Pons (tissue), 1 donor: ENCODE results near the gene MAN2A2.
"Not testable (repeated sequence)": the region's sequence is repeated elsewhere in the genome, so short reads cannot be mapped to it uniquely, and the experiment has no call there.

Source experiments
- DNase-seq: peaks from one replicate; pipeline ENCODE4 v3.0.0-alpha.2; 2016; ENCODE audit warnings: low spot score

Gene MAN2A2

DNA sequence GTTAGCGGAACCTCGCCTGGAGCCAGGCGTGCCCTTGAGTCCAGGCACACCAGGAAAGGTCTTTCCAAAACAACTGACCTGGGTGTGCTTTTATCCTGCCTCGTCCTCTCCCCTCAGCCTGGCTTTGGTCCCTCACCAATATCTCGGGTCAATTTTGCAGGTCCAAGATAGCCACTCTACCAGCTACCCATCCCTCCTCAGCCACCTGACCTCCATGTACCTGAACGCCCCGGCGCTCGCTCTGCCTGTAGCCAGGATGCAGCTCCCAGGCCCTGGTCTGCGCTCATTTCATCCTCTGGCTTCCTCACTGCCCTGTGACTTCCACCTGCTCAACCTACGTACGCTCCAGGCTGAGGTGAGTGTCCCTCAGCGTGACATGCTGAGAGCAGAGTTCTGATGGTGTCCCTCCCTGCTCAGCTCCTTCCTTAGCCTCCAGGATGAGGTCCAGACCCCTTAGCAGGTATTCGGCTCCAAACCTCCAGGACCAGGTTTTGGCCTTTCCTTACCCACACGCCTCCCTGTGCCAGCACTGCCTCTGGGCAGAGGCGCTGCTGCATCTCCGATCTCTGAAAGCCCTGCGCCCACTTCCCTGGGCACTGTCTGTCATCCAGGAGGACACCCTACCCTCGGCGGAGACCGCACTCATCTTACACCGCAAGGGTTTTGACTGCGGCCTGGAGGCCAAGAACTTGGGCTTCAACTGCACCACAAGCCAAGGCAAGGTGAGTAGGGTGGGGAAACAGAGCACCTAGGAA, 15.1 kb downstream of the MAN2A2 start:
- no peak for DNase-seq

DNA sequence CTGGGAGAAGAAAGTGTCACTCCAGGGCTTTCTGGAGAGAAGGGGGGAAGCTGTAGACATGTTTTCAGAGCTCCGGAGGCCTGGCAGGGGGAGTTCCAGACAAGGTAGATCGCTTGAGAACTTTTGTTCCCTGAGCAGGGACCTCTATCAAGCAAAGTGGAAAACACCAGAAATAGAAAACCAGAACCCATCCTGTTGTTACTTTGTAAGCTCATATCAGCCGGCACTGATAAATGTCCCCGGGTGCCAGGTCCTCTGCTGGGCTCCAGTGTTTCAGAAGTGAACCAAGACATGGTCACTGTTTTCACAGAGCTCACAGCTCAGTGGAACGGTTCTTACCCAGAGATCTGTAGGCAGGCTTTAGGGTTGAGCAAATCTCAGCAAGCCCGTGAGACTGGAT, 15.7 kb downstream of the MAN2A2 start:
- DNase-seq: no peak

DNA sequence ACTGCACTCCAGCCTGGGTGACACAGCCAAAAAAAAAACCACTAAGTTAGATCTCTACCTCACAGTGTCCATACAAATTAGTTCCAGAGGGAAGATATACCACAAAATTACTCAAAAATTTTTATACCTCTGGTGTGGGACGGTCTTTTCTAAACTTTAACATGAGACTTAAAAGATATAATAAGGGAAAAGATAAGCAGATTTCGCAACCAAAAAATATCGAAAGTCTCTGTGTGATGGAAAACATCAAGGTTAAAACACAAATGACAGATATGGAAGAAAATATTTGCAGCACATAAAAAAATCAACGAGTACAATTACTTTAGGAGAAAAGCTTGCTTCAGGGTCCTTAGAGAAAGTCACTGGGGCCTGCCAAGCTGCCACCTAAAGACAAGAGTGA, 18.8 kb downstream of the MAN2A2 start:
- DNase-seq: no peak

DNA sequence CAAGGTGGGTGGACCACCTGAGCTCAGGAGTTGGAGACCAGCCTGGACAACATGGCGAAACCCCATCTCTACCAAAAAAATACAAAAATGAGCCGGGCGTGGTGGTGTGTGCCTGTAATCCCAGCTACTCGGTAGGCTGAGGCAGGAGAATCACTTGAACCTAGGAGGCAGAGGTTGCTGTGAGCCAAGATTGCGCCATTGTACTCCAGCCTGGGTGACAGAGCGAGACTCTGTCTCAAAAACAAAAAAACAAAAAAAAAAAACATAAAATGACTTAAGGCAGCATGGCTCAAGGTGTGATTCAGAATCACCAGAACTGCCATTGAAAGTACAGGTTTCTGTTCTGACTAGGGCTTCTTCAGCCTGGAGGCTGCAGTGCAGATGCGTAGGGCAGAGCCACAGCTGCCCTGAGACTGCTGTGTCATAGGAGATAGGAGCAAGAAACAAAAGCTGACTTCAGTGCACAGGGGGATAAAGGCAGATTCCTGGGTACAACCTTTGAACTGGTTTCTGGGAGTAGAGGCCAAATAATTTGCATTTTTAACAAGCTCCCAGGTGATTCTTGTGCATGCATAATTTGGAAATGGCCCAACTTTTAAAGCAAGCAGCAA, 19.7 kb downstream of the MAN2A2 start:
- DNase-seq: not testable (repeated sequence)

DNA sequence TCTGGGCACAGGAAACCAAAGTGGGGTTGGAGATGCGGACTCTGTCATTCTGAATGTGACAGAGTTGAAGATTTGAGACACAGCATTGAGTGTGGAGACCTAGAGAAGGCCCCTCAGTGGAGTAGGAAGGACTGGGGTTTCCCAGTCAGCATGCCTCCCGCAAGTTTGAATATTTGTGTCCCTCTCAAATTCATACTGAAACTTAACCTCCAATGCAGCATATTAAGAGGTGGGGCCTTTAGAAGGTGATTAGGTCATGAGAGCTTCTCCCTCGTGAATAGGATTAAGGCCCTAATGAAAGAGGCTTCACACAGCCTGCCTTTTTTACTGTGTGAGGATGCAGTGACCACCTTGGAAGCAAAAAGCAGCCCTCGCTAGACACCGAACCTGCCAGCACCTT, 21.3 kb downstream of the MAN2A2 start:
- no peak for DNase-seq

DNA sequence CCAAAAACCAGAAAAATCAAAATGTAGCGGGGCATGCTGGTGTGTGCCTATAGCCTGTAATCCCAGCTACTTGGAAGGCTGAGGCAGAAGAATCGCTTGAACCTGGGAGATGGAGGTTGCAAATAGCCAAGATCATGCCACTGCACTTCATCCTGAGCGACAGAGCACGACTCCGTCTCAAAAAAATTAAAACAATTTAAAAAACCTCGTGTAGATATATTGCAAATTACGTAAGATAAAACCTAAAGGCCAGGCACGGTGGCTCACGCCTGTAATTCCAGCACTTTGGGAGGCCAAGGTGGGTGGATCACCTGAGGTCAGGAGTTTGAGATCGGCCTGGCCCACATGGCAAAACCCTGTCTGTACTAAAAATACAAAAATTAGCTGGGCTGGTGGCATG, 23.7 kb downstream of the MAN2A2 start:
- not testable (repeated sequence) for DNase-seq

- DNase-seq: not testable (repeated sequence)
Measured at GRCh38 chr15:90928106-90928505, 25.0 kb downstream of the MAN2A2 start.

DNA sequence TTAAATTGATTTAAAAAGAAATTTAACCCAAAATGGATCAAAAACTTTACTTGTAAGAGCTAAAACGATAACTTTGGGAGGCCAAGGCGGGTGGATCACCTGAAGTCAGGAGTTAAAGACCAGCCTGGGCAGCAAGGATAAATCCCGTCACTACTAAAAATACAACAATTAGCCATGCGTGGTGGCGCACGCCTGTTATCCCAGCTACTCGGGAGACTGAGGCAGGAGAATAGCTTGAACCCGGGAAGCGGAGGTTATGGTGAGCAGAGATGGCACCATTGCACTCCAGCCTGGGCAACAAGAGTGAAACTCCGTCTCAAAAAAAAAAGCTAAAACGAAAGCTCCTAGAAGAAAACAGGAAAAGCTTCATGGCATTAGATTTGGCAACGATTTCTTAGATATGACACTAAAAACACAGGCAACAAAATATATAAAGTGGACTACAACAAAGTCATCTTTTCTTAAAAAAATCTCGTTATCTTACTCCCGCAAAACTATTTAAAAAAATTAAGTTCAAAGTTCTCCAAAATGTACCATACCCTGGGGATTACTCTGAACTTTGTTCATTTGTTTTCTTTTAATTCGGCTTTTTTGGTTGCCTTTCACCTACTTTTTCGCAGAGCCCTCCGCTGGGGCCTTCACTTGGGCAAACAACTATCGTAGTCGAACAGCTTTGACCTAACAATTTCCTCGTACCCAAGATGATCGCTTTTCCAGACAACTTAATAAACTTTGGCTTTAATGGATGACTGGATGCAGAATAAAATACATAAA, 26.3 kb downstream of the MAN2A2 start:
- DNase-seq: no peak

GRCh38 chr15:90930861-90931574, 27.9 kb downstream of the MAN2A2 start:
- no peak for DNase-seq

GRCh38 chr15:90931575-90931827, 28.4 kb downstream of the MAN2A2 start:
- no peak for DNase-seq

GRCh38 chr15:90931828-90932659, 28.9 kb downstream of the MAN2A2 start, which contains the start of gene HDDC3:
HDDC3 (minus strand) TSS chr15:90932549; CDS start chr15:90932540, 9 bp downstream.
- DNase-seq: peak; percentile 72

DNA sequence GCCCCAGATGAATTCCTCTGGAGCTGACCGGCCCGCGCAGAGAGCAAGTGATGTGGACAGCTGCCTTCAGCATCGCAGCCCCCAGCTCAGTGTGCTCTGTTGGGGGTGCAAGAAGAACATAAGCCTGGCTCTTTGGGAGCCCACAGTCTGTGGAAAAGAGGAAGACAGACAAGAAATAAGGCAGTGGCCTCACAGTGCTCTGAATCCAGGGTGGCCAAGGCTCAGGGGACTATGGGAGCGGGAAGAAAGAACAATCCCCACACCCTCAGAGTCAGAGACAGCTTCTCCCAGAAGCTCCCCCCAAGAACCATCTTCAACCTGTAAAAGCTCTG, 29.5 kb downstream of the MAN2A2 start:
- DNase-seq: no peak

DNA sequence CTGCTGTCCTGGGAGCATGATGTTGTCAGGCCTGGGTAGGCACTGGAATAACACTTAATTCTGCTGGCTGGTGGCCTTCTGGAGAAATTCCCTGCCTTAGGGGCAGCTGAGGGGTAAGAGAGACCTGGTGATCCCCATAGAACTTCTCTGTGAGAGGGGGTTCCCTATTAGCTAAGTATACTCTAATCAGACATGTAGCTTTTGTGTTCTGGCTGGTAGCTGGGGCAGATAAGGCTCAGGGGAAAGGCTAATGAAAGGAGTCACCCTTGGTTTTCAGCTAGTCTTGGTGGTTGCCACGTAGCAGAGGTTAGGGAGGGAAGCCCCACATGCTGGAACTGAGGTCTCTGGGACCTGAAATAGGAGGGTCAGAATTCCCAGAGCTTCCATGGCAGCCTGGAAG, 30.2 kb downstream of the MAN2A2 start:
- no peak for DNase-seq

DNA sequence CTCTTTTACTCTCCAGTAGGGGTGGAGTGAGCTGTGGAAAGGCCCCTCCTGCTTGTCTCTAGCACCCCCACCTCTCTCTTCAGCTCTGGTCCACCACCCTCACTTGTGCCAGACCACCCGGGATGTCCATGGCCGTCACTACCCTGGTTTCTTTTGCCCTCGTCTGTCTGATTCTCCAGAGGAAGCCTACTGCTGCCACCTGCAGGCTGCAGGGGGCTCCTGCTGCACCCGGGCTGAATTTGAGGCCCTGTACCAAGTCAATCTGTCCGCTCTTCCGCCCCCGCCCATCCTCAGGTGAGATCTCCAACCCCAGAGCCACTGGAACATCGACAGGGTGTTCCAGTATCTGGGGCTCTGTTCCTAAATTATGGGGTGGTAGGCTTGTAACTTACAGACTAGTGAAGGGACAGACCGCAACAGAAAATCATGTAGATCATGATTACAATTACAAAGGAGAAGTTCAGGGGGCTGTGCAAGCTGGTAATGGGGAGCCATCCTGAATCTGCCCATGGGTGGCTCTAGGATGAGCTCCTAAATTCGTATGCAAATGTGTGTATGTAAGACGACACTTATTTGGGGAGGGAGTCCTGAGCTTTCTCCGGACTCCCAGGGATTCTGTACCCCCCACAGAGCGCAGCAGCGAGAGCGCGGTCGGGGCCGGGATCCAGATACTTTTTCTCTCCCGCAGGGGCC, 31.3 kb downstream of the MAN2A2 start:
- peak; percentile 90 for DNase-seq

DNA sequence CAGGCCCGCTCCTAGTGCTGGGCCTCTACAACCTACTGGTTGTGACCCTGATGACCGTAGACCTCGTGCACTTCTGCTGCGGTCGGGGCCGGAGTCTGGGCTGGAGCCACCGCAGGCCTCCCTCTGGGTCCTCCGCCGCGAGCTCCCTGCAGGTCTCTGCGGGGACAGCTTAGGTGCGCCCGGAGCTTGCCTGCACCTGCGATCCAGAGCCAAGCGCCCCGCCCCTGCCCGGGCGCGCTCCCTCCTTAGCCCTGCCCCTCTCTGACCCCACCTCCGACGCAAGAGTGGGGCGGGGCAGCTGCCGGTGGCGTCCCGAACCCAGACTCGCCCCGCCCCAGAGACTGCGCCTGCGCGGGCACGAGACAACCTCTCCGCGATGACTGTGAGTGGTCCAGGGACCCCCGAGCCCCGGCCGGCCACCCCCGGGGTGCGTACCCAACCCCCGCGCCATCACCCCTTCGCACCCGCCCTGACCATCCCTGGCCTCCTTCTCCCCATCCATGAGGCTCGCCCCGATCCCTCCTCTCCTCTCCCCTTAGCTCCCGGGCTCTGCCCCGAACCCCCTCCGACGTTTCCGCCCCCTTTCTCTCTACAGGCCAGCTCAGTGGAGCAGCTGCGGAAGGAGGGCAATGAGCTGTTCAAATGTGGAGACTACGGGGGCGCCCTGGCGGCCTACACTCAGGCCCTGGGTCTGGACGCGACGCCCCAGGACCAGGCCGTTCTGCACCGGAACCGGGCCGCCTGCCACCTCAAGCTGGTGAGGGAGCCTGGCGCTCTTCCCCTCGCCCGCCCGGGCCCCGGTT, 32.0 kb downstream of the MAN2A2 start, which contains the start of gene UNC45A:
TSS of gene UNC45A (plus strand) at position 337 of the 803 bp plus-strand sequence. CDS start at position 377, 40 bp downstream.
- peak; percentile 87 for DNase-seq

DNA sequence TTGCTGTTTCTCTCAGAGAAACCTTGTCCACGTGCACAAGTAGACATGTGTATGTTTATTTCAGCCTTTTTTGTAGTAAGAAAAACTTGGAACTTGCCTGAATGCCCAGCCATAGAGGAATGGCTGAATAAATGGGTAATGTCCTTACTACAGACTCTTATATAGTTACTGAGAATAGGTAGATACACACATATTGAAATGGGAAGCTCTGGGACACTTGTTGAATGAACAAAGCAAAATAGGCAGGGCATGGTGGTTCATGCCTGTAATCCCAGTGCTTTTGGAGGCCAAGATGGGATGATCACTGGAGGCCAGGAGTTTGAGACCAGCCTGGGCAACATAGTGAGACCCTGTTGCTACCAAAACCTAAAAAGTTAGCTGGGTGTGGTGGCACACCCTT, 33.7 kb downstream of the MAN2A2 start:
- no peak for DNase-seq

- no peak for DNase-seq
Measured at GRCh38 chr15:90938261-90938660, 35.2 kb downstream of the MAN2A2 start.

GRCh38 chr15:90939756-90940155, 36.7 kb downstream of the MAN2A2 start:
- no peak for DNase-seq

- no peak for DNase-seq
Measured at GRCh38 chr15:90941038-90941437, 37.9 kb downstream of the MAN2A2 start.
